HG02852 (cell line): ENCODE data around the gene CCDC102A.

Experiments used
- ATAC-seq: cut with Tn5 transposase; IDR thresholded peaks from one replicate; pipeline ENCODE4 v1.9.1; 2021; ENCODE audit warnings: mild to moderate bottlenecking, moderate library complexity; ENCODE audit not compliant: unreplicated experiment

The CCDC102A gene

GRCh38 chr16:57525761-57526160 lies 10.6 kb downstream of the CCDC102A start:
- no peak for ATAC-seq

GRCh38 chr16:57522960-57523359 lies 13.4 kb downstream of the CCDC102A start:
- no peak for ATAC-seq

- peak; percentile 54 for ATAC-seq
These were observed 16.5 kb downstream of the CCDC102A start for GRCh38 chr16:57519796-57520360.

- no peak for ATAC-seq
These were observed 17.4 kb downstream of the CCDC102A start for GRCh38 chr16:57518922-57519321.

GRCh38 chr16:57518520-57518919 lies 17.9 kb downstream of the CCDC102A start:
- ATAC-seq: no peak

GRCh38 chr16:57517397-57518367 lies 18.7 kb downstream of the CCDC102A start:
- ATAC-seq: no peak

- no peak for ATAC-seq
These were observed 19.6 kb downstream of the CCDC102A start for GRCh38 chr16:57516773-57517172.

GRCh38 chr16:57516176-57516725 lies 20.1 kb downstream of the CCDC102A start:
- ATAC-seq: no peak

- no peak for ATAC-seq
These were observed 21.4 kb downstream of the CCDC102A start for GRCh38 chr16:57514791-57515600.

- ATAC-seq: no peak
These were observed 22.0 kb downstream of the CCDC102A start for GRCh38 chr16:57514371-57514770.

- ATAC-seq: no peak
These were observed 22.8 kb downstream of the CCDC102A start for GRCh38 chr16:57513371-57514102.

- ATAC-seq: no peak
These were observed 23.9 kb downstream of the CCDC102A start for GRCh38 chr16:57512296-57513001.

- no peak for ATAC-seq
These were observed 26.1 kb downstream of the CCDC102A start for GRCh38 chr16:57510016-57510871.

GRCh38 chr16:57509231-57509923 lies 27.0 kb downstream of the CCDC102A start:
- no peak for ATAC-seq

- no peak for ATAC-seq
These were observed 28.3 kb downstream of the CCDC102A start for GRCh38 chr16:57508035-57508425.

- no peak for ATAC-seq
These were observed 29.0 kb downstream of the CCDC102A start for GRCh38 chr16:57507136-57508034.

- ATAC-seq: no peak
These were observed 31.2 kb downstream of the CCDC102A start for GRCh38 chr16:57505169-57505568.
